ENCODE measurements around the gene RTN1. TPM values are rescaled to one million over a fixed set of nuclear protein-coding genes. Genes with fewer than 3 reads are reported as not detected.

Gene RTN1
- total and polyA plus RNA-seq, 10 of the 15 experiments (the other 5 are each of a cell fraction or from before 2014, with no cell fraction given), result 0.03 to 0.55 (median 0.13) TPM; not detected in 4

DNA sequence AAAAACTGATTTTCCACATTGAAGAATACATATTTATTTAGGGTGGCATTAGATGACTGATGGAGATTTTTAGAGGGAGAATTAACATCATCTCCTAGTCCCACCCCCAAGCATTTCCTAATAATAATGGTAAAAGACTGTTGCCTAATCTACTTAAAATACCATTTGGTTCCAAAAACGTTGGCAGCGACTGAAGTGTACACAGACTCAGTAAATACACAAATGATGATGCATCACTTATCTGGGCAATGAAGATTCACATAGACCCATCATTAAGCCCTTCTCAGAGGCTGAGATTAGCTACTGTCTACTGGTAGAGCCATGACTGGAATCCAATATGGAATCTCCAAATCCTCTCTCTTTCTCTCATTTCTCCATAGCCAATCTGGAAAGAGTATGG lies 18.2 kb downstream of the RTN1 start:
- in situ Hi-C loops (cut with MboI), result no loop called here
- POLR2A ChIA-PET, result no interaction called here
- Histone ChIP-seq H2AFZ (ENCODE audit: control insufficient read depth, low read depth, low read length) (no peak overlapping the region), H3K36me3 (ENCODE audit: control insufficient read depth in 2 of 2, insufficient read depth in 2 of 2, low read length in 1 of 2) (no peaks in the 10 kb centered on the region), H3K9ac (ENCODE audit: control insufficient read depth, insufficient read depth, low read length) (no peak overlapping the region), H3K4me2 (ENCODE audit: control insufficient read depth, insufficient read depth) (no peak overlapping the region), H3K27me3 (replicated peaks in 1 of 2; ENCODE audit: control insufficient read depth in 2 of 2, insufficient read depth in 2 of 2, low read length in 1 of 2) (no peaks in the 10 kb centered on the region), H3K79me2 (ENCODE audit: control insufficient read depth, insufficient read depth, low read length) (no peaks in the 10 kb centered on the region), H4K20me1 (ENCODE audit: control insufficient read depth, insufficient read depth) (no peaks in the 10 kb centered on the region), H3K4me1 (ENCODE audit: control insufficient read depth, insufficient read depth, low read length) (no peaks in the 10 kb centered on the region), H3K9me3 (replicated peaks; ENCODE audit: control insufficient read depth, insufficient read depth, low read length) (no peaks in the 10 kb centered on the region), H3K27ac (ENCODE audit: control insufficient read depth, insufficient read depth) (no peak overlapping the region), H3K4me3 (no peak overlapping the region)
- RAD21 ChIA-PET (ENCODE audit: unreplicated experiment), result no interaction called here
- intact Hi-C loops (cut with micrococcal nuclease; ENCODE audit: unreplicated experiment), result no loop called here
- no peak for DNase-seq (ENCODE audit: low read depth, low spot score)
- CTCF ChIA-PET, result no interaction called here
- WGBS (ENCODE audit: insufficient coverage, insufficient replicate concordance, low lambda C conversion rate, missing lambda C conversion rate), result 25% methylated on average over 2 of the region's 2 CpGs
- ATAC-seq, result no peak
- SMC1A ChIA-PET (ENCODE audit: uncharacterized antibody, unreplicated experiment), result no interaction called here
- TF ChIP-seq, protein P1, sequence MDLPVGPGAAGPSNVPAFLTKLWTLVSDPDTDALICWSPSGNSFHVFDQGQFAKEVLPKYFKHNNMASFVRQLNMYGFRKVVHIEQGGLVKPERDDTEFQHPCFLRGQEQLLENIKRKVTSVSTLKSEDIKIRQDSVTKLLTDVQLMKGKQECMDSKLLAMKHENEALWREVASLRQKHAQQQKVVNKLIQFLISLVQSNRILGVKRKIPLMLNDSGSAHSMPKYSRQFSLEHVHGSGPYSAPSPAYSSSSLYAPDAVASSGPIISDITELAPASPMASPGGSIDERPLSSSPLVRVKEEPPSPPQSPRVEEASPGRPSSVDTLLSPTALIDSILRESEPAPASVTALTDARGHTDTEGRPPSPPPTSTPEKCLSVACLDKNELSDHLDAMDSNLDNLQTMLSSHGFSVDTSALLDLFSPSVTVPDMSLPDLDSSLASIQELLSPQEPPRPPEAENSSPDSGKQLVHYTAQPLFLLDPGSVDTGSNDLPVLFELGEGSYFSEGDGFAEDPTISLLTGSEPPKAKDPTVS (IDR thresholded peaks at IDR 0.05; ENCODE audit: low read depth, low read length), result no peak
- TF ChIP-seq SPI1 (IDR thresholded peaks at IDR 0.05; ENCODE audit: borderline replicate concordance, insufficient read depth, low read depth, low read length), result no peak
- TF ChIP-seq DPF2 (IDR thresholded peaks at IDR 0.05), result no peak
- no peak for TF ChIP-seq CEBPB (IDR thresholded peaks at IDR 0.05; ENCODE audit: borderline replicate concordance in 1 of 2, low read depth in 2 of 2, low read length in 2 of 2)
- TF ChIP-seq, protein P2, sequence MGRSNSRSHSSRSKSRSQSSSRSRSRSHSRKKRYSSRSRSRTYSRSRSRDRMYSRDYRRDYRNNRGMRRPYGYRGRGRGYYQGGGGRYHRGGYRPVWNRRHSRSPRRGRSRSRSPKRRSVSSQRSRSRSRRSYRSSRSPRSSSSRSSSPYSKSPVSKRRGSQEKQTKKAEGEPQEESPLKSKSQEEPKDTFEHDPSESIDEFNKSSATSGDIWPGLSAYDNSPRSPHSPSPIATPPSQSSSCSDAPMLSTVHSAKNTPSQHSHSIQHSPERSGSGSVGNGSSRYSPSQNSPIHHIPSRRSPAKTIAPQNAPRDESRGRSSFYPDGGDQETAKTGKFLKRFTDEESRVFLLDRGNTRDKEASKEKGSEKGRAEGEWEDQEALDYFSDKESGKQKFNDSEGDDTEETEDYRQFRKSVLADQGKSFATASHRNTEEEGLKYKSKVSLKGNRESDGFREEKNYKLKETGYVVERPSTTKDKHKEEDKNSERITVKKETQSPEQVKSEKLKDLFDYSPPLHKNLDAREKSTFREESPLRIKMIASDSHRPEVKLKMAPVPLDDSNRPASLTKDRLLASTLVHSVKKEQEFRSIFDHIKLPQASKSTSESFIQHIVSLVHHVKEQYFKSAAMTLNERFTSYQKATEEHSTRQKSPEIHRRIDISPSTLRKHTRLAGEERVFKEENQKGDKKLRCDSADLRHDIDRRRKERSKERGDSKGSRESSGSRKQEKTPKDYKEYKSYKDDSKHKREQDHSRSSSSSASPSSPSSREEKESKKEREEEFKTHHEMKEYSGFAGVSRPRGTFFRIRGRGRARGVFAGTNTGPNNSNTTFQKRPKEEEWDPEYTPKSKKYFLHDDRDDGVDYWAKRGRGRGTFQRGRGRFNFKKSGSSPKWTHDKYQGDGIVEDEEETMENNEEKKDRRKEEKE (IDR thresholded peaks at IDR 0.05), result no peak
- TF ChIP-seq BRCA1 (IDR thresholded peaks at IDR 0.05; ENCODE audit: low read depth, low read length), result no peak
- no peak for TF ChIP-seq SREBF1 (IDR thresholded peaks at IDR 0.05; ENCODE audit: low read length)
- TF ChIP-seq RUNX3 (IDR thresholded peaks at IDR 0.05; ENCODE audit: low read length), result no peak
- TF ChIP-seq POLR2A (IDR thresholded peaks at IDR 0.05; ENCODE audit: low read depth, low read length), result no peak
- TF ChIP-seq ATF7 (IDR thresholded peaks at IDR 0.05; ENCODE audit: low read depth), result no peak
- TF ChIP-seq MYB (IDR thresholded peaks at IDR 0.05; ENCODE audit: borderline replicate concordance, low read depth, low read length), result no peak
- no peak for TF ChIP-seq NR2C2 (IDR thresholded peaks at IDR 0.05; ENCODE audit: borderline replicate concordance, control insufficient read depth, insufficient read length, low read depth)
- TF ChIP-seq, protein P3, sequence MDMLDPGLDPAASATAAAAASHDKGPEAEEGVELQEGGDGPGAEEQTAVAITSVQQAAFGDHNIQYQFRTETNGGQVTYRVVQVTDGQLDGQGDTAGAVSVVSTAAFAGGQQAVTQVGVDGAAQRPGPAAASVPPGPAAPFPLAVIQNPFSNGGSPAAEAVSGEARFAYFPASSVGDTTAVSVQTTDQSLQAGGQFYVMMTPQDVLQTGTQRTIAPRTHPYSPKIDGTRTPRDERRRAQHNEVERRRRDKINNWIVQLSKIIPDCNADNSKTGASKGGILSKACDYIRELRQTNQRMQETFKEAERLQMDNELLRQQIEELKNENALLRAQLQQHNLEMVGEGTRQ (IDR thresholded peaks at IDR 0.05; ENCODE audit: borderline replicate concordance, low read depth, low read length), result no peak
- no TSS peak for BruUV-seq (replicated peaks)
- no peak for FAIRE-seq
